Naive thymus-derived CD4-positive, alpha-beta T cell (primary cell): ENCODE measurements around the gene NHLRC2. TPM values are rescaled to one million over a fixed set of nuclear protein-coding genes. Genes with fewer than 3 reads are reported as not detected.
A peak's percentile ranks its signal among the peaks of the same experiment; 100 is the strongest.
"Not testable (repeated sequence)": the region's sequence is repeated elsewhere in the genome, so short reads cannot be mapped to it uniquely, and the experiment has no call there.

Source experiments
- ATAC-seq: fragments of 150-1000 bp; cut with Tn5 transposase; 2 replicates; pipeline ENCODE4 v1.10.0; 2021; ENCODE audit warnings: mild to moderate bottlenecking, moderate library complexity
- CTCF ChIA-PET: fragments of 350-600 bp; sonication (Branson Sonifier 250); formaldehyde crosslinking; loops from one replicate; lab custom pipeline; 2021; ENCODE audit warnings: antibody characterized with exemption; lab: Charles Lee
- POLR2A ChIA-PET: fragments of 350-600 bp; sonication (Branson Sonifier 250); formaldehyde crosslinking; loops from one replicate; lab custom pipeline; 2021; ENCODE audit warnings: antibody characterized with exemption, inconsistent platforms; lab: Charles Lee
- DNase-seq, 9 donors: peaks; one replicate each; pipeline versions ENCODE4 v3.0.0 to v3.0.0-alpha.2; 2020 to 2022; ENCODE audit warnings: mixed read lengths in 1 of 9
- H3K27ac ChIP-seq: one replicate; pipeline ENCODE4 v1.7.0; 2013; ENCODE audit warnings: mild to moderate bottlenecking, low read depth, low read length, moderate library complexity
- H3K27me3 ChIP-seq, 2 donors: one replicate each; pipeline ENCODE4 v1.7.0; 2013; ENCODE audit warnings: low read length in 2 of 2, mild to moderate bottlenecking in 2 of 2, moderate library complexity in 2 of 2; ENCODE audit not compliant: control insufficient read depth in 2 of 2, insufficient read depth in 2 of 2
- H3K36me3 ChIP-seq, 3 experiments: 1 replicate in 2 of 3; 2 replicates in 1 of 3; pipeline ENCODE4 v1.7.0; 2013; ENCODE audit warnings: low read length in 3 of 3, mild to moderate bottlenecking in 3 of 3, moderate library complexity in 1 of 3; ENCODE audit not compliant: insufficient read depth in 3 of 3, control insufficient read depth in 2 of 3
- H3K4me1 ChIP-seq, 2 donors: one replicate each; pipeline ENCODE4 v1.7.0; 2013; ENCODE audit warnings: low read length in 2 of 2, mild to moderate bottlenecking in 2 of 2, moderate library complexity in 1 of 2; ENCODE audit not compliant: control insufficient read depth in 2 of 2, insufficient read depth in 2 of 2
- H3K4me3 ChIP-seq: 2 replicates; pipeline ENCODE4 v1.7.0; 2013; ENCODE audit warnings: mild to moderate bottlenecking, low read length
- H3K9me3 ChIP-seq, 3 experiments: 1 replicate in 2 of 3; 2 replicates in 1 of 3; pipeline ENCODE4 v1.7.0; 2013; ENCODE audit warnings: low read length in 3 of 3; ENCODE audit not compliant: control insufficient read depth in 2 of 3
- H3K27ac Mint-ChIP-seq, 9 donors: one replicate each; pipeline ENCODE4 v1.8.0; 2020 to 2022; ENCODE audit warnings: mixed read lengths in 9 of 9, mild to moderate bottlenecking in 8 of 9, moderate library complexity in 5 of 9, inconsistent platforms in 2 of 9
- H3K27me3 Mint-ChIP-seq, 5 donors: one replicate each; pipeline ENCODE4 v1.8.0; 2021 to 2022; ENCODE audit warnings: mixed read lengths in 5 of 5, mild to moderate bottlenecking in 1 of 5
- H3K36me3 Mint-ChIP-seq, 5 donors: one replicate each; pipeline ENCODE4 v1.8.0; 2020 to 2022; ENCODE audit warnings: mixed read lengths in 5 of 5, mild to moderate bottlenecking in 3 of 5, inconsistent platforms in 1 of 5
- H3K4me1 Mint-ChIP-seq, 7 donors: one replicate each; pipeline ENCODE4 v1.8.0; 2020 to 2022; ENCODE audit warnings: mixed read lengths in 7 of 7, mild to moderate bottlenecking in 3 of 7, inconsistent platforms in 1 of 7
- H3K4me3 Mint-ChIP-seq, 10 donors: one replicate each; pipeline ENCODE4 v1.8.0; 2020 to 2022; ENCODE audit warnings: mild to moderate bottlenecking in 10 of 10, mixed read lengths in 10 of 10, moderate library complexity in 6 of 10, inconsistent platforms in 2 of 10
- H3K9me3 Mint-ChIP-seq, 11 donors: one replicate each; pipeline ENCODE4 v1.8.0; 2020 to 2022; ENCODE audit warnings: mixed read lengths in 11 of 11, mild to moderate bottlenecking in 4 of 11, inconsistent platforms in 1 of 11, moderate library complexity in 1 of 11
- intact Hi-C, 2 donors: fragments of 100-400 bp; cut with micrococcal nuclease; formaldehyde crosslinking; loops; one replicate each; pipeline ENCODE4 v1.15.1; 2023
- polyA plus RNA-seq, 2 donors: library from polyadenylated mRNA; unstranded; fragments of 300-500 nt; fragmentation: Illumina TruSeq; gene quantifications; one replicate each; pipeline ENCODE4 v1.2.3, GENCODE V29; 2021
- total RNA-seq, 6 experiments: library from RNA in 5 of 6; stranded (reverse) in 5 of 6; gene quantifications; 1 replicate in 5 of 6; 2 replicates in 1 of 6; pipeline ENCODE4 v1.2.3 and lab custom pipeline; 2021 to 2026

Gene NHLRC2
- total and polyA plus RNA-seq, 7 experiments from 2014 or later, result 4.2 to 25.9 (median 13.2) TPM

- H3K4me1 ChIP-seq, H3K27me3 ChIP-seq, ATAC-seq, H3K9me3 Mint-ChIP-seq, H3K9me3 ChIP-seq, H3K27ac Mint-ChIP-seq, intact Hi-C loops, H3K27ac ChIP-seq, H3K36me3 Mint-ChIP-seq, H3K4me3 ChIP-seq, H3K4me3 Mint-ChIP-seq, H3K4me1 Mint-ChIP-seq, DNase-seq, CTCF ChIA-PET, H3K36me3 ChIP-seq, POLR2A ChIA-PET: not testable (repeated sequence)
- H3K27me3 Mint-ChIP-seq, result peaks cover 0 to 16% (median 4%) of the 10 kb centered on the region in 5 donors
These were observed 33.2 kb upstream of the NHLRC2 start for GRCh38 chr10:113821306-113821705.

- H3K27ac ChIP-seq, result no peak overlapping the region
- Mint-ChIP-seq H3K36me3 (no peaks in the 10 kb centered on the region), H3K27ac (no peak overlapping the region), H3K4me3 (no peak overlapping the region), H3K4me1 (no peaks in the 10 kb centered on the region), H3K9me3 (no peaks in the 10 kb centered on the region), H3K27me3 (peaks cover 0 to 18% (median 4%) of the 10 kb centered on the region in 5 donors)
- H3K36me3 ChIP-seq, result no peaks in the 10 kb centered on the region
- DNase-seq, result no peak
- peaks cover 0 to 4% of the 10 kb centered on the region in 2 donors for H3K27me3 ChIP-seq
- no peak for ATAC-seq
- no peaks in the 10 kb centered on the region for H3K4me1 ChIP-seq
- ChIA-PET POLR2A (no interaction called here), CTCF (no interaction called here)
- intact Hi-C loops, result no loop called here
- H3K4me3 ChIP-seq, result no peak overlapping the region
- no peaks in the 10 kb centered on the region for H3K9me3 ChIP-seq
These were observed 32.3 kb upstream of the NHLRC2 start for GRCh38 chr10:113822174-113822573.

- CTCF ChIA-PET, result no interaction called here
- POLR2A ChIA-PET, result no interaction called here
- Mint-ChIP-seq H3K4me3 (no peak overlapping the region), H3K27me3 (peaks cover 0 to 26% (median 4%) of the 10 kb centered on the region in 5 donors), H3K27ac (no peak overlapping the region), H3K4me1 (no peaks in the 10 kb centered on the region), H3K9me3 (no peaks in the 10 kb centered on the region), H3K36me3 (no peaks in the 10 kb centered on the region)
- H3K36me3 ChIP-seq, result no peaks in the 10 kb centered on the region
- no peaks in the 10 kb centered on the region for H3K4me1 ChIP-seq
- H3K4me3 ChIP-seq, result no peak overlapping the region
- peaks cover 0 to 4% of the 10 kb centered on the region in 2 donors for H3K27me3 ChIP-seq
- no peak for ATAC-seq
- intact Hi-C loops, result no loop called here
- no peak for DNase-seq
- H3K27ac ChIP-seq, result no peak overlapping the region
- no peaks in the 10 kb centered on the region for H3K9me3 ChIP-seq
These were observed 31.1 kb upstream of the NHLRC2 start for GRCh38 chr10:113823389-113823788.

GRCh38 chr10:113825791-113826190 is 28.7 kb upstream of the NHLRC2 start:
- no peaks in the 10 kb centered on the region for H3K9me3 ChIP-seq
- H3K27ac ChIP-seq, result no peak overlapping the region
- H3K4me3 ChIP-seq, result no peak overlapping the region
- Mint-ChIP-seq H3K27me3 (peaks cover 0 to 42% (median 4%) of the 10 kb centered on the region in 5 donors), H3K9me3 (no peaks in the 10 kb centered on the region), H3K27ac (no peak overlapping the region), H3K4me3 (no peak overlapping the region), H3K4me1 (no peaks in the 10 kb centered on the region), H3K36me3 (no peaks in the 10 kb centered on the region)
- peaks cover 0 to 4% of the 10 kb centered on the region in 2 donors for H3K27me3 ChIP-seq
- ATAC-seq (no peak), DNase-seq (no peak)
- intact Hi-C loops, result no loop called here
- H3K36me3 ChIP-seq, result no peaks in the 10 kb centered on the region
- ChIA-PET CTCF (interaction anchor here (0.6 kb wide), 1 partner anchor 813 kb away, joined by 3 read pairs; no protein-coding TSS in a partner anchor), POLR2A (no interaction called here)
- H3K4me1 ChIP-seq, result no peaks in the 10 kb centered on the region

GRCh38 chr10:113828567-113828966 is 25.9 kb upstream of the NHLRC2 start:
- H3K4me3 Mint-ChIP-seq, DNase-seq, intact Hi-C loops, H3K36me3 ChIP-seq, H3K9me3 ChIP-seq, H3K9me3 Mint-ChIP-seq, H3K27ac Mint-ChIP-seq, ATAC-seq, H3K27me3 ChIP-seq, POLR2A ChIA-PET, H3K4me3 ChIP-seq, H3K4me1 Mint-ChIP-seq, H3K36me3 Mint-ChIP-seq, CTCF ChIA-PET, H3K27ac ChIP-seq, H3K4me1 ChIP-seq: not testable (repeated sequence)
- H3K27me3 Mint-ChIP-seq, result peaks cover 0 to 47% (median 4%) of the 10 kb centered on the region in 5 donors

GRCh38 chr10:113842171-113842570 is 12.3 kb upstream of the NHLRC2 start:
- H3K4me3 ChIP-seq, result no peak overlapping the region
- no peak overlapping the region for H3K27ac ChIP-seq
- no peak for DNase-seq
- H3K4me1 ChIP-seq, result no peaks in the 10 kb centered on the region
- no peaks in the 10 kb centered on the region for H3K9me3 ChIP-seq
- Mint-ChIP-seq H3K27ac (no peak overlapping the region), H3K9me3 (no peaks in the 10 kb centered on the region), H3K4me3 (no peak overlapping the region), H3K36me3 (peaks cover 0 to 23% (median 19%) of the 10 kb centered on the region in 5 donors), H3K27me3 (no peaks in the 10 kb centered on the region), H3K4me1 (peaks cover 0 to 9% (median 0%) of the 10 kb centered on the region in 7 donors)
- CTCF ChIA-PET, result no interaction called here
- peaks cover 0 to 10% (median 0%) of the 10 kb centered on the region in 3 experiments for H3K36me3 ChIP-seq
- POLR2A ChIA-PET, result no interaction called here
- no peaks in the 10 kb centered on the region for H3K27me3 ChIP-seq
- ATAC-seq, result no peak
- intact Hi-C loops, result no loop called here

GRCh38 chr10:113843972-113844485 is 10.4 kb upstream of the NHLRC2 start:
- ATAC-seq, result no peak
- no peaks in the 10 kb centered on the region for H3K27me3 Mint-ChIP-seq
- DNase-seq, result no peak
- peaks cover 4 to 17% (median 6%) of the 10 kb centered on the region in 7 donors for H3K4me1 Mint-ChIP-seq
- Histone ChIP-seq H3K4me3 (no peak overlapping the region), H3K9me3 (no peaks in the 10 kb centered on the region), H3K36me3 (peaks cover 0 to 10% (median 0%) of the 10 kb centered on the region in 3 experiments), H3K27ac (no peak overlapping the region), H3K27me3 (no peaks in the 10 kb centered on the region), H3K4me1 (no peaks in the 10 kb centered on the region)
- CTCF ChIA-PET, result no interaction called here
- peak overlapping the region in 1 of 9 donors; percentile 32 for H3K27ac Mint-ChIP-seq
- no peak overlapping the region for H3K4me3 Mint-ChIP-seq
- intact Hi-C loops, result no loop called here
- POLR2A ChIA-PET, result no interaction called here
- no peaks in the 10 kb centered on the region for H3K9me3 Mint-ChIP-seq
- H3K36me3 Mint-ChIP-seq, result peaks cover 0 to 28% (median 20%) of the 10 kb centered on the region in 5 donors
